Fibroblast of lung (primary cell): ENCODE results near the gene ITPKB.

ENCODE experiments used
- EZH2 ChIP-seq: IDR thresholded peaks from 2 replicates; pipeline ENCODE4 v1.5.1; 2012; ENCODE audit warnings: low read length, control low read depth, mild to moderate bottlenecking; ENCODE audit errors: missing control alignments
- TF ChIP-seq, protein P1 (sequence below), 2 donors: IDR thresholded peaks in 1 of 2; conservative IDR thresholded peaks in 1 of 2; 1 replicate in 1 of 2; 2 replicates in 1 of 2; pipeline ENCODE4 v1.5.1; 2011 to 2012; ENCODE audit warnings: low read length in 2 of 2, control low read depth in 1 of 2, inconsistent platforms in 1 of 2, low read depth in 1 of 2, mild to moderate bottlenecking in 1 of 2

DNA sequence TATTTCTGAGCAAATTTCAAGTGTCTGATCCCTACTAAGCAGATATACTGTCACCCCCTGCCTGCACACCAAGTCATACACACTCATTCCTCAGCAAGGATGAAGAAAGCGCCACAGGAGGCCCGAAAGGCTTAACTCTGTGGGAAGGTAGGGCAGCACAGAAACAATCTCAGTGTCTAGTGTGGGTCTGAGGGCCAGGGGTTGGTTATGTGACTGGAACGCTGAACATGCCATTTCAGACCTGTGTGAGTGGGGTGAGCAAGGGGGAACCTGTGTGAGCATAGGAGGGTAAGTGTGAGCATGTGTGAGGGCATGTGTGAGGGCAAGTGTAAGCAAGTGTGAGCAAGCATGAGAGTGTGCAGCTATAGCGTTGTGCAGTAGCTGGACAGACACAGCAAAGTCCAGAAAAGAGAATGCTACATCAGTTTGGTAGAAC is 6.2 kb downstream of the ITPKB start:
- TF ChIP-seq, protein P1, sequence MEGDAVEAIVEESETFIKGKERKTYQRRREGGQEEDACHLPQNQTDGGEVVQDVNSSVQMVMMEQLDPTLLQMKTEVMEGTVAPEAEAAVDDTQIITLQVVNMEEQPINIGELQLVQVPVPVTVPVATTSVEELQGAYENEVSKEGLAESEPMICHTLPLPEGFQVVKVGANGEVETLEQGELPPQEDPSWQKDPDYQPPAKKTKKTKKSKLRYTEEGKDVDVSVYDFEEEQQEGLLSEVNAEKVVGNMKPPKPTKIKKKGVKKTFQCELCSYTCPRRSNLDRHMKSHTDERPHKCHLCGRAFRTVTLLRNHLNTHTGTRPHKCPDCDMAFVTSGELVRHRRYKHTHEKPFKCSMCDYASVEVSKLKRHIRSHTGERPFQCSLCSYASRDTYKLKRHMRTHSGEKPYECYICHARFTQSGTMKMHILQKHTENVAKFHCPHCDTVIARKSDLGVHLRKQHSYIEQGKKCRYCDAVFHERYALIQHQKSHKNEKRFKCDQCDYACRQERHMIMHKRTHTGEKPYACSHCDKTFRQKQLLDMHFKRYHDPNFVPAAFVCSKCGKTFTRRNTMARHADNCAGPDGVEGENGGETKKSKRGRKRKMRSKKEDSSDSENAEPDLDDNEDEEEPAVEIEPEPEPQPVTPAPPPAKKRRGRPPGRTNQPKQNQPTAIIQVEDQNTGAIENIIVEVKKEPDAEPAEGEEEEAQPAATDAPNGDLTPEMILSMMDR (conservative IDR thresholded peaks at IDR 0.05 in 1 of 2, IDR thresholded peaks at IDR 0.05 in 1 of 2; ENCODE audit: low read depth in 1 of 2, low read length in 2 of 2), result no peak
- TF ChIP-seq EZH2, result no peak
